Measurements from ENCODE around the gene GZF1.

GZF1 gene

DNA sequence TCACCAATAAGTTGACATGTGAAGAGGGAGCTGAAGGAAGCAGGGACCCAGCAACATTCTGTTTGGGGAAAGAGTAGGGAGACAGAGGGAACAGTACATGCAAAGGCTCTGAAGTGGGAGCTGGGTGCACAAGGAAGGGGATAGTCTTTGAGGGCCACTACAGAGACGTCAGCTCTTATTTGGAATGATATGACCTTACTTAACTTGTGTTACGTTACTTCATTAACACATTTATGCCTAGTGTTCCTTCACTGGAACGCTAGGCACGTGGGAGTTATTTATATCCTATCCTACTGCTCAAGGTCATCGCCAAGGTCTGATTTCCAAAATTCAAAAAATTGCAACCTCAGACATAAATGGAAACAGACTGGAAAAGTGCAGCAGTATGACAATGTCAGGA is 39.1 kb downstream of the GZF1 start:
- peak overlapping the region; percentile 24 for H3K4me2 ChIP-seq (ENCODE audit: low read length)

GRCh38 chr20:23403751-23404150 is 41.8 kb downstream of the GZF1 start:
- no peak overlapping the region for H3K4me2 ChIP-seq (ENCODE audit: low read length)
- H3K27me3 ChIP-seq (ENCODE audit: control insufficient read depth, insufficient read depth, low read length) = no peaks in the 10 kb centered on the region
- H3K4me3 ChIP-seq (ENCODE audit: low read depth, low read length) = no peak overlapping the region
- H2AFZ ChIP-seq = no peak overlapping the region
- TF ChIP-seq, protein P1, sequence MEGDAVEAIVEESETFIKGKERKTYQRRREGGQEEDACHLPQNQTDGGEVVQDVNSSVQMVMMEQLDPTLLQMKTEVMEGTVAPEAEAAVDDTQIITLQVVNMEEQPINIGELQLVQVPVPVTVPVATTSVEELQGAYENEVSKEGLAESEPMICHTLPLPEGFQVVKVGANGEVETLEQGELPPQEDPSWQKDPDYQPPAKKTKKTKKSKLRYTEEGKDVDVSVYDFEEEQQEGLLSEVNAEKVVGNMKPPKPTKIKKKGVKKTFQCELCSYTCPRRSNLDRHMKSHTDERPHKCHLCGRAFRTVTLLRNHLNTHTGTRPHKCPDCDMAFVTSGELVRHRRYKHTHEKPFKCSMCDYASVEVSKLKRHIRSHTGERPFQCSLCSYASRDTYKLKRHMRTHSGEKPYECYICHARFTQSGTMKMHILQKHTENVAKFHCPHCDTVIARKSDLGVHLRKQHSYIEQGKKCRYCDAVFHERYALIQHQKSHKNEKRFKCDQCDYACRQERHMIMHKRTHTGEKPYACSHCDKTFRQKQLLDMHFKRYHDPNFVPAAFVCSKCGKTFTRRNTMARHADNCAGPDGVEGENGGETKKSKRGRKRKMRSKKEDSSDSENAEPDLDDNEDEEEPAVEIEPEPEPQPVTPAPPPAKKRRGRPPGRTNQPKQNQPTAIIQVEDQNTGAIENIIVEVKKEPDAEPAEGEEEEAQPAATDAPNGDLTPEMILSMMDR (IDR thresholded peaks at IDR 0.05) = no peak
- H3K9me3 ChIP-seq (ENCODE audit: control insufficient read depth, low read length) = no peaks in the 10 kb centered on the region
- no peaks in the 10 kb centered on the region for H3K36me3 ChIP-seq (ENCODE audit: control insufficient read depth, insufficient read depth, low read length)
- H3K4me1 ChIP-seq = peaks cover 17% of the 10 kb centered on the region
- H3K9ac ChIP-seq = no peak overlapping the region
- H3K27ac ChIP-seq = no peak overlapping the region
- H3K79me2 ChIP-seq = peaks cover 44% of the 10 kb centered on the region

More for the DNA sequence above, 39.1 kb downstream of the GZF1 start:
- TF ChIP-seq, protein P1 (IDR thresholded peaks at IDR 0.05) = no peak
- peak overlapping the region; percentile 55 for H3K27ac ChIP-seq
- H3K9ac ChIP-seq = no peak overlapping the region
- H3K36me3 ChIP-seq (ENCODE audit: control insufficient read depth, insufficient read depth, low read length) = no peaks in the 10 kb centered on the region
- no peaks in the 10 kb centered on the region for H3K9me3 ChIP-seq (ENCODE audit: control insufficient read depth, low read length)
- peaks cover 21% of the 10 kb centered on the region for H3K79me2 ChIP-seq
- no peak overlapping the region for H2AFZ ChIP-seq
- H3K27me3 ChIP-seq (ENCODE audit: control insufficient read depth, insufficient read depth, low read length) = no peaks in the 10 kb centered on the region
- peaks cover 17% of the 10 kb centered on the region for H3K4me1 ChIP-seq
- no peak overlapping the region for H3K4me3 ChIP-seq (ENCODE audit: low read depth, low read length)

GRCh38 chr20:23404196-23404595 is 42.2 kb downstream of the GZF1 start:
- Histone ChIP-seq H3K79me2 (peaks cover 49% of the 10 kb centered on the region), H3K36me3 (ENCODE audit: control insufficient read depth, insufficient read depth, low read length) (no peaks in the 10 kb centered on the region), H2AFZ (no peak overlapping the region), H3K4me2 (ENCODE audit: low read length) (no peak overlapping the region), H3K9me3 (ENCODE audit: control insufficient read depth, low read length) (no peaks in the 10 kb centered on the region), H3K4me1 (peaks cover 17% of the 10 kb centered on the region), H3K4me3 (ENCODE audit: low read depth, low read length) (no peak overlapping the region), H3K9ac (no peak overlapping the region), H3K27me3 (ENCODE audit: control insufficient read depth, insufficient read depth, low read length) (no peaks in the 10 kb centered on the region), H3K27ac (no peak overlapping the region)
- TF ChIP-seq, protein P1 (IDR thresholded peaks at IDR 0.05) = no peak

DNA sequence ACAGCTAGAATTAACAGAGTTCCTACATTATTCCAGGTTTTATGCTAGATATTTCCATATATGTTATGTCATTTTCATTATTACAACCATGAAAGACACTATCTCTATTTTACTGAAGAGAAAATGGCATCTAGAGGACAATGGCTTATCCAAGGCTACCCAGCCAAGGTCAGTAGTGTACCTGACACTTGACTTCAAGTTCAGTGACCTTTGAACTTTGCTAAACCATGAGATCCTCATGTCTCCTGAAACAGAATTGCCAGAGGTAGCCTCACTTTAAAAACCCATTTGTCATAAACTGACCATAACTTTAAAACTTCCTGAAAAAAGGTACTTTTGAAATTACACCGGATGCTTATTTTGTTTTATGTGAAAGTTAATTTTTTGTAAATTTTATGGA is 44.9 kb downstream of the GZF1 start:
- Histone ChIP-seq H3K79me2 (peaks cover 74% of the 10 kb centered on the region), H3K27ac (no peak overlapping the region), H2AFZ (no peak overlapping the region), H3K27me3 (ENCODE audit: control insufficient read depth, insufficient read depth, low read length) (no peaks in the 10 kb centered on the region), H3K4me3 (ENCODE audit: low read depth, low read length) (no peak overlapping the region), H3K9me3 (ENCODE audit: control insufficient read depth, low read length) (no peaks in the 10 kb centered on the region), H3K9ac (no peak overlapping the region), H3K4me1 (peaks cover 7% of the 10 kb centered on the region), H3K36me3 (ENCODE audit: control insufficient read depth, insufficient read depth, low read length) (no peaks in the 10 kb centered on the region), H3K4me2 (ENCODE audit: low read length) (no peak overlapping the region)
- TF ChIP-seq, protein P1 (IDR thresholded peaks at IDR 0.05) = no peak

DNA sequence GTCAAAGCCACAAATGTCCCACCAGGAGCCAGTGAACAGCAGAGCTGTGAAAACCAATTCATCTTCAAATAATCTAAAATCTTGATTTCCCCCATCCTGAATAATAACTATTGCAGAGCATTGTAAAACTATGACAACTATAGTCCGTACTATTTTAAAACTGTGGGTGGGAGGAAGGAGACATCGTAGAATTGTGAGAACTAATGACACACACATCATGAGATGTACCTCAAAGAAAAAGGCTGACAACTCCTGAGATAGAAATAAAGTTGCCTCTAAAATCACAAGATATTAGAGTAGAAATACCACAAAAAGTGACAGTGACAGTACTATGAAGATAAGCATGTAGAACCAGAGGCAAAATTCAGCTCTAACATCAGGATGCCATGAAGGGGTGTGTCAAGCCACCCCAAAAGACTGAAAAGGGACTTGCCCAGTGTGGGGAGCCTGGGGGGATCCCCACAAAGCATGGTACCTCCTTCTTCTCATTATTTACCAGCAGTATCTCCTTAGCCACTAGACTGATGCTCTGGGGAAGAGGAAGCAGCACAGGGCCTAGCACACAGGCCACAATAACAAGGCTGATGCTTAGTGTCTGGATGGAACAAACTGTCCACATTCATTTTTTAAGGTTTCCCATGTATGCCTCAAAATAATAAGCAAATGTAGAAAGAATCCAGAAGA is 45.9 kb downstream of the GZF1 start:
- Histone ChIP-seq H3K9me3 (ENCODE audit: control insufficient read depth, low read length) (no peaks in the 10 kb centered on the region), H3K79me2 (peaks cover 74% of the 10 kb centered on the region), H3K4me3 (ENCODE audit: low read depth, low read length) (no peak overlapping the region), H3K36me3 (ENCODE audit: control insufficient read depth, insufficient read depth, low read length) (no peaks in the 10 kb centered on the region), H3K9ac (no peak overlapping the region), H3K27me3 (ENCODE audit: control insufficient read depth, insufficient read depth, low read length) (no peaks in the 10 kb centered on the region), H3K4me1 (peaks cover 9% of the 10 kb centered on the region), H3K27ac (no peak overlapping the region), H3K4me2 (ENCODE audit: low read length) (no peak overlapping the region), H2AFZ (no peak overlapping the region)
- TF ChIP-seq, protein P1 (IDR thresholded peaks at IDR 0.05) = no peak

Data from parathyroid adenoma (tissue), 2 donors.